Trophoblast cell (in vitro differentiated cells and primary cell): Measurements from ENCODE around the gene VTI1A.
"Not testable (repeated sequence)": the region's sequence is repeated elsewhere in the genome, so short reads cannot be mapped to it uniquely, and the experiment has no call there.

Experiments
- DNase-seq, 2 donors: peaks; one replicate each; pipeline ENCODE4 v3.0.0-alpha.2; 2016
- H2AFZ ChIP-seq: 2 replicates; pipeline ENCODE4 v1.6.1; 2013; ENCODE audit warnings: low read length, moderate library complexity, mild to moderate bottlenecking; ENCODE audit not compliant: insufficient read depth, poor library complexity
- H2AK5ac ChIP-seq: 2 replicates; pipeline ENCODE4 v1.6.1; 2013; ENCODE audit warnings: mild to moderate bottlenecking, low read length
- H2BK120ac ChIP-seq: 2 replicates; pipeline ENCODE4 v1.6.1; 2013; ENCODE audit warnings: low read length, mild to moderate bottlenecking, moderate library complexity; ENCODE audit not compliant: insufficient read depth, poor library complexity
- H2BK12ac ChIP-seq: 2 replicates; pipeline ENCODE4 v1.6.1; 2013; ENCODE audit warnings: mild to moderate bottlenecking, low read length, moderate library complexity
- H2BK5ac ChIP-seq: 2 replicates; pipeline ENCODE4 v1.6.1; 2013; ENCODE audit warnings: low read length, low read depth, moderate library complexity, mild to moderate bottlenecking; ENCODE audit not compliant: poor library complexity
- H3K14ac ChIP-seq: 2 replicates; pipeline ENCODE4 v1.6.1; 2013; ENCODE audit warnings: mild to moderate bottlenecking, low read length
- H3K18ac ChIP-seq: 2 replicates; pipeline ENCODE4 v1.6.1; 2013; ENCODE audit warnings: mild to moderate bottlenecking, low read length
- H3K23ac ChIP-seq: 2 replicates; pipeline ENCODE4 v1.6.1; 2013; ENCODE audit warnings: low read length
- H3K27ac ChIP-seq: 2 replicates; pipeline ENCODE4 v1.5.1; 2013; ENCODE audit warnings: low read depth, mild to moderate bottlenecking, inconsistent platforms, low read length, moderate library complexity
- H3K27me3 ChIP-seq: 2 replicates; pipeline ENCODE4 v1.6.1; 2013; ENCODE audit warnings: inconsistent platforms, mild to moderate bottlenecking, low read length, moderate library complexity; ENCODE audit not compliant: insufficient read depth
- H3K36me3 ChIP-seq, 2 experiments: 1 replicate in 1 of 2; 2 replicates in 1 of 2; pipeline ENCODE4 v1.6.1; 2013; ENCODE audit warnings: low read length in 2 of 2, mild to moderate bottlenecking in 2 of 2, moderate library complexity in 1 of 2; ENCODE audit not compliant: insufficient read depth in 2 of 2, control insufficient read depth in 1 of 2
- H3K4ac ChIP-seq: 2 replicates; pipeline ENCODE4 v1.6.1; 2013; ENCODE audit warnings: low read depth, mild to moderate bottlenecking, low read length, moderate library complexity
- H3K4me1 ChIP-seq, 2 experiments: 1 replicate in 1 of 2; 2 replicates in 1 of 2; pipeline ENCODE4 v1.6.1; 2013; ENCODE audit warnings: low read length in 2 of 2, mild to moderate bottlenecking in 2 of 2, moderate library complexity in 1 of 2; ENCODE audit not compliant: insufficient read depth in 2 of 2, control insufficient read depth in 1 of 2
- H3K4me2 ChIP-seq: 2 replicates; pipeline ENCODE4 v1.6.1; 2013; ENCODE audit warnings: inconsistent platforms, mild to moderate bottlenecking, low read length, moderate library complexity
- H3K4me3 ChIP-seq: 2 replicates; pipeline ENCODE4 v1.5.1; 2013; ENCODE audit warnings: mild to moderate bottlenecking, low read depth, low read length, inconsistent platforms
- H3K79me1 ChIP-seq: one replicate; pipeline ENCODE4 v1.6.1; 2013; ENCODE audit warnings: low read length
- H3K79me2 ChIP-seq: 2 replicates; pipeline ENCODE4 v1.6.1; 2013; ENCODE audit warnings: low read length, mild to moderate bottlenecking; ENCODE audit not compliant: control insufficient read depth, insufficient read depth, poor library complexity
- H3K9ac ChIP-seq: 2 replicates; pipeline ENCODE4 v1.6.1; 2013; ENCODE audit warnings: mild to moderate bottlenecking, low read length
- H3K9me3 ChIP-seq: 2 replicates; pipeline ENCODE4 v1.6.1; 2013; ENCODE audit warnings: low read depth, mild to moderate bottlenecking, control low read depth, inconsistent platforms, low read length; ENCODE audit not compliant: insufficient read depth
- H4K12ac ChIP-seq: 2 replicates; pipeline ENCODE4 v1.6.1; 2013; ENCODE audit warnings: low read depth, mild to moderate bottlenecking, low read length, moderate library complexity
- H4K8ac ChIP-seq: 2 replicates; pipeline ENCODE4 v1.6.1; 2013; ENCODE audit warnings: low read depth, mild to moderate bottlenecking, low read length, moderate library complexity
- H4K91ac ChIP-seq: one replicate; pipeline ENCODE4 v1.6.1; 2013; ENCODE audit warnings: low read depth, mild to moderate bottlenecking, low read length, moderate library complexity
- WGBS: extraction: QIAGEN DNeasy Blood & Tissue Kit; methylation state at CpG from one replicate; pipeline ENCODE4 v1.1.7; 2013; ENCODE audit warnings: missing lambda C conversion rate; ENCODE audit not compliant: insufficient read length, insufficient coverage; ENCODE audit errors: extremely low coverage; 5-methylcytosine and 5-hydroxymethylcytosine counted together

VTI1A gene

DNA sequence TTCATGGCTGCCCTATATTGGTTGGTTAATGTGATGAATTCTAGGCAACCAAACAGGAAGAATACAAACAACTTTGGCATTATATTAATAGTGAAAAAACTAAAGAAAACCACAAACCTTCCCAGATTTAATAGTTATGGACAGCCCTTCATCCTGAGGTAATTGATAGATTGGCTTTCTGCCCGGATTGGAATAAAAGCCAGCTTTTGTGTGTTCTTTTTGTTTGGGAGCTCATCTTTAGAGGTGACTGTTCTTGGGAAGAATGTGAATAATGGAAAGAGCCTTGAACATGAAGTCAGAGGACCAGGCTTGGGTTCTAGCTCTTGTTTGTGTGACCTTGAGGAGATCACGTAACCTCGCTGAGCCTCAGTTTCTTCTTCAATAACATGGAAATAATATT is 92.3 kb downstream of the VTI1A start:
- no peak overlapping the region for H2AFZ ChIP-seq
- H2BK12ac ChIP-seq, result no peak overlapping the region
- no peak overlapping the region for H2BK5ac ChIP-seq
- H3K18ac ChIP-seq, result no peak overlapping the region
- no peak overlapping the region for H3K9ac ChIP-seq
- no peak overlapping the region for H3K14ac ChIP-seq
- H3K36me3 ChIP-seq, result no peaks in the 10 kb centered on the region
- no CpG with 5 or more reads among the region's 3 CpGs for WGBS
- no peak for DNase-seq
- H4K91ac ChIP-seq, result no peak overlapping the region
- no peak overlapping the region for H3K4ac ChIP-seq
- no peaks in the 10 kb centered on the region for H3K79me2 ChIP-seq
- no peak overlapping the region for H3K23ac ChIP-seq
- no peaks in the 10 kb centered on the region for H3K4me1 ChIP-seq
- H3K4me3 ChIP-seq, result no peak overlapping the region
- H3K79me1 ChIP-seq, result no peaks in the 10 kb centered on the region
- no peak overlapping the region for H3K27ac ChIP-seq
- no peaks in the 10 kb centered on the region for H3K9me3 ChIP-seq
- H2AK5ac ChIP-seq, result no peak overlapping the region
- H2BK120ac ChIP-seq, result no peak overlapping the region
- no peak overlapping the region for H4K12ac ChIP-seq
- no peak overlapping the region for H4K8ac ChIP-seq
- no peak overlapping the region for H3K4me2 ChIP-seq
- H3K27me3 ChIP-seq, result no peaks in the 10 kb centered on the region

DNA sequence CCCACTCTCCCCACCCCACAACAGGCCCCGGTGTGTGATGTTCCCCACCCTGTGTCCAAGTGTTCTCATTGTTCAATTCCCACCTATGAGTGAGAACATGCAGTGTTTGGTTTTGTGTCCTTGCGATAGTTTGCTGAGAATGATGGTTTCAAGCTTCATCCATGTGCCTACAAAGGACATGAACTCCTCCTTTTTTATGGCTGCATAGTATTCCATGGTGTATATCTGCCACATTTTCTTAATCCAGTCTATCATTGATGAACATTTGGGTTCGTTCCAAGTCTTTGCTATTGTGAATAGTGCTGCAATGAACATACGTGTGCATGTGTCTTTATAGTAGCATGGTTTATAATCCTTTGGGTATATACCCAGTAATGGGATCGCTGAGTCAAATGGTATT is 95.8 kb downstream of the VTI1A start:
- H3K79me2 ChIP-seq, H3K27me3 ChIP-seq, H3K4ac ChIP-seq, H3K23ac ChIP-seq, H2BK5ac ChIP-seq, H3K36me3 ChIP-seq, H3K9me3 ChIP-seq, H3K9ac ChIP-seq, H2AK5ac ChIP-seq, H4K8ac ChIP-seq, H3K4me1 ChIP-seq, H3K4me2 ChIP-seq, H2BK12ac ChIP-seq, H3K27ac ChIP-seq, H3K14ac ChIP-seq, H3K18ac ChIP-seq, H3K4me3 ChIP-seq, H4K91ac ChIP-seq, H2BK120ac ChIP-seq, H3K79me1 ChIP-seq, DNase-seq, H2AFZ ChIP-seq, H4K12ac ChIP-seq: not testable (repeated sequence)
- no CpG with 5 or more reads among the region's 5 CpGs for WGBS

DNA sequence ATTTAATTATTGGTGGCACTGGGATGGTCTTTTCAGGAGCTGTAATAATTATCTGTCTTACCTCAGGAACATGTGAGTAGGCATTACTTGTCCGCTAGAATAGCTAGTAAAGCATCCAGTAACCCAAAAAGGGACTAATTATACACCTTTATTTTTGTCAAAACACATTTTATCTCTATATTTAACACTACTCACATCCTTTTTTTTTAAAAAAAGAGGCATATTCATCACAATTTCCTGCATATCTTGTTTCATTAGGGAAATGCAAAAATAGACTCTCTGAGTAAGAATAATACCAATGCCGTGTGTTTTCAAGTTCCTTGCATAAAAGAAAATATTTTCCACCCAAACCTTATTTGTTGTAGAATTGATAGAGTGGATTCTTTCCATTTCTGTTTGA is 99.5 kb downstream of the VTI1A start:
- no peak overlapping the region for H2BK120ac ChIP-seq
- H2AK5ac ChIP-seq, result no peak overlapping the region
- no CpG with 5 or more reads among the region's 2 CpGs for WGBS

GRCh38 chr10:112548535-112549276 is 101.7 kb downstream of the VTI1A start:
- H2BK120ac ChIP-seq, result no peak overlapping the region
- no peak overlapping the region for H3K9ac ChIP-seq
- H2BK5ac ChIP-seq, result no peak overlapping the region
- no peak overlapping the region for H3K4ac ChIP-seq
- no peaks in the 10 kb centered on the region for H3K36me3 ChIP-seq
- H3K27ac ChIP-seq, result no peak overlapping the region
- H2AFZ ChIP-seq, result no peak overlapping the region
- H3K18ac ChIP-seq, result no peak overlapping the region
- H3K79me1 ChIP-seq, result no peaks in the 10 kb centered on the region
- H3K14ac ChIP-seq, result no peak overlapping the region
- no peaks in the 10 kb centered on the region for H3K4me1 ChIP-seq
- no peak overlapping the region for H3K4me2 ChIP-seq
- H3K9me3 ChIP-seq, result no peaks in the 10 kb centered on the region
- no peak overlapping the region for H3K23ac ChIP-seq
- no peak overlapping the region for H2BK12ac ChIP-seq
- H4K12ac ChIP-seq, result no peak overlapping the region
- WGBS, result no CpG with 5 or more reads among the region's 8 CpGs
- H4K8ac ChIP-seq, result no peak overlapping the region
- no peak for DNase-seq
- H3K4me3 ChIP-seq, result no peak overlapping the region
- H3K27me3 ChIP-seq, result no peaks in the 10 kb centered on the region
- no peaks in the 10 kb centered on the region for H3K79me2 ChIP-seq
- H4K91ac ChIP-seq, result no peak overlapping the region
- no peak overlapping the region for H2AK5ac ChIP-seq

More for the DNA sequence above, 99.5 kb downstream of the VTI1A start:
- no peak overlapping the region for H2BK12ac ChIP-seq
- no peak overlapping the region for H2AFZ ChIP-seq
- no peak overlapping the region for H3K23ac ChIP-seq
- no peaks in the 10 kb centered on the region for H3K36me3 ChIP-seq
- H3K18ac ChIP-seq, result no peak overlapping the region
- no peaks in the 10 kb centered on the region for H3K79me2 ChIP-seq
- no peak overlapping the region for H4K8ac ChIP-seq
- H3K9me3 ChIP-seq, result no peaks in the 10 kb centered on the region
- no peak for DNase-seq
- no peak overlapping the region for H3K14ac ChIP-seq
- no peaks in the 10 kb centered on the region for H3K27me3 ChIP-seq
- no peak overlapping the region for H3K9ac ChIP-seq
- no peak overlapping the region for H3K4ac ChIP-seq
- H3K4me2 ChIP-seq, result no peak overlapping the region
- H4K12ac ChIP-seq, result no peak overlapping the region
- H4K91ac ChIP-seq, result no peak overlapping the region
- H3K4me1 ChIP-seq, result no peaks in the 10 kb centered on the region
- H2BK5ac ChIP-seq, result no peak overlapping the region
- no peak overlapping the region for H3K4me3 ChIP-seq
- H3K79me1 ChIP-seq, result no peaks in the 10 kb centered on the region
- no peak overlapping the region for H3K27ac ChIP-seq
